NCI-H510A (cell line): ENCODE results near the gene LASP1NB.
"Not testable (repeated sequence)": the region's sequence is repeated elsewhere in the genome, so short reads cannot be mapped to it uniquely, and the experiment has no call there.

Experiments used
- DNase-seq: peaks from one replicate; lab custom pipeline; 2025; lab: John Stamatoyannopoulos, UW

The LASP1NB gene

GRCh38 chr17:38897176-38897575, 28.2 kb upstream of the LASP1NB start:
- no peak for DNase-seq

- no peak for DNase-seq
Observed at GRCh38 chr17:38897671-38898290, 27.6 kb upstream of the LASP1NB start.

GRCh38 chr17:38898291-38898679, 27.1 kb upstream of the LASP1NB start:
- no peak for DNase-seq

GRCh38 chr17:38898812-38899348, 26.5 kb upstream of the LASP1NB start:
- no peak for DNase-seq

GRCh38 chr17:38899421-38899820, 26.0 kb upstream of the LASP1NB start:
- DNase-seq, result no peak

- no peak for DNase-seq
Observed at GRCh38 chr17:38900978-38901656, 24.3 kb upstream of the LASP1NB start.

- no peak for DNase-seq
Observed at GRCh38 chr17:38903404-38903803, 22.0 kb upstream of the LASP1NB start.

- DNase-seq, result no peak
Observed at GRCh38 chr17:38904892-38905291, 20.5 kb upstream of the LASP1NB start.

GRCh38 chr17:38905375-38905774, 20.0 kb upstream of the LASP1NB start:
- DNase-seq, result no peak

GRCh38 chr17:38906460-38907228, 18.8 kb upstream of the LASP1NB start:
- no peak for DNase-seq

- no peak for DNase-seq
Observed at GRCh38 chr17:38907930-38908675, 17.3 kb upstream of the LASP1NB start.

- no peak for DNase-seq
Observed at GRCh38 chr17:38908676-38909181, 16.7 kb upstream of the LASP1NB start.

GRCh38 chr17:38910325-38910724, 15.1 kb upstream of the LASP1NB start:
- DNase-seq, result no peak

- DNase-seq, result no peak
Observed at GRCh38 chr17:38911081-38911730, 14.2 kb upstream of the LASP1NB start.

GRCh38 chr17:38911731-38912081, 13.7 kb upstream of the LASP1NB start:
- not testable (repeated sequence) for DNase-seq

- DNase-seq, result no peak
Observed at GRCh38 chr17:38912221-38912813, 13.1 kb upstream of the LASP1NB start.

- no peak for DNase-seq
Observed at GRCh38 chr17:38914741-38915638, 10.4 kb upstream of the LASP1NB start.

- no peak for DNase-seq
Observed at GRCh38 chr17:38915639-38915995, 9.8 kb upstream of the LASP1NB start.

- DNase-seq, result no peak
Observed at GRCh38 chr17:38916771-38917170, 8.6 kb upstream of the LASP1NB start.

GRCh38 chr17:38917259-38917658, 8.2 kb upstream of the LASP1NB start:
- no peak for DNase-seq
